H1 (cell line): ENCODE data around the gene PRKCH.

Source experiments
- CTBP2 ChIP-seq: IDR thresholded peaks from 2 replicates; pipeline ENCODE4 v1.7.0; 2011; ENCODE audit warnings: borderline replicate concordance, mild to moderate bottlenecking, moderate library complexity, mixed read lengths, low read length; ENCODE audit not compliant: insufficient read depth, insufficient read length
- E2F6 ChIP-seq: IDR thresholded peaks from 2 replicates; pipeline ENCODE4 v1.6.1; 2012; ENCODE audit warnings: inconsistent platforms
- GABPA ChIP-seq: IDR thresholded peaks from 2 replicates; pipeline ENCODE4 v1.6.1; 2011; ENCODE audit warnings: mild to moderate bottlenecking, low read length, moderate library complexity, borderline replicate concordance; ENCODE audit not compliant: insufficient read depth
- HDAC6 ChIP-seq: IDR thresholded peaks from one replicate; pipeline ENCODE4 v1.7.1; 2012; ENCODE audit warnings: low read depth, mild to moderate bottlenecking, inconsistent platforms, low read length, moderate library complexity
- JUND ChIP-seq: IDR thresholded peaks from 2 replicates; pipeline ENCODE4 v1.6.1; 2011; ENCODE audit warnings: mild to moderate bottlenecking, improper control_type of control experiment, low read length
- NANOG ChIP-seq: IDR thresholded peaks from 2 replicates; pipeline ENCODE4 v1.6.1; 2011; ENCODE audit warnings: low read length, low read depth, mild to moderate bottlenecking, inconsistent platforms; ENCODE audit not compliant: insufficient read depth, poor library complexity, severe bottlenecking
- POLR2A ChIP-seq, 2 experiments: IDR thresholded peaks; 1 replicate in 1 of 2; 2 replicates in 1 of 2; pipeline ENCODE4 v1.6.1; 2011; ENCODE audit warnings: low read depth in 2 of 2, low read length in 2 of 2, mild to moderate bottlenecking in 2 of 2; ENCODE audit errors: control extremely low read depth in 1 of 2
- POLR2AphosphoS5 ChIP-seq: IDR thresholded peaks from 2 replicates; pipeline ENCODE4 v1.6.1; 2011; ENCODE audit warnings: low read depth, low read length
- RAD21 ChIP-seq, 2 experiments: IDR thresholded peaks in 1 of 2; conservative IDR thresholded peaks in 1 of 2; 2 replicates each; pipeline ENCODE4 v1.6.1; 2011; ENCODE audit warnings: low read depth in 2 of 2, low read length in 2 of 2, improper control_type of control experiment in 1 of 2, inconsistent platforms in 1 of 2, mild to moderate bottlenecking in 1 of 2, moderate library complexity in 1 of 2
- RXRA ChIP-seq: IDR thresholded peaks from 2 replicates; pipeline ENCODE4 v1.6.1; 2011; ENCODE audit warnings: low read depth, mild to moderate bottlenecking, low read length, moderate library complexity; ENCODE audit not compliant: insufficient read depth
- SRF ChIP-seq: IDR thresholded peaks from 2 replicates; pipeline ENCODE4 v1.6.1; 2011; ENCODE audit warnings: mild to moderate bottlenecking, low read depth, low read length, moderate library complexity
- TEAD4 ChIP-seq: IDR thresholded peaks from 2 replicates; pipeline ENCODE4 v1.6.1; 2012; ENCODE audit warnings: low read depth, low read length, inconsistent platforms, mixed read lengths
- ZNF274 ChIP-seq: IDR thresholded peaks from 2 replicates; pipeline ENCODE4 v1.7.0; 2012; ENCODE audit warnings: low read length, borderline replicate concordance; ENCODE audit errors: extremely low read depth
- TF ChIP-seq, protein P1 (sequence below), 3 experiments: IDR thresholded peaks; 1 replicate in 2 of 3; 2 replicates in 1 of 3; pipeline versions ENCODE4 v1.5.1 to v1.6.1; 2011; ENCODE audit warnings: low read length in 3 of 3, mild to moderate bottlenecking in 3 of 3, inconsistent platforms in 2 of 3, low read depth in 1 of 3, moderate library complexity in 1 of 3; ENCODE audit not compliant: insufficient read depth in 1 of 3; ENCODE audit errors: control extremely low read depth in 1 of 3

- TF ChIP-seq E2F6 (no peak), CTBP2 (no peak), RXRA (no peak), RAD21 (IDR thresholded peaks at IDR 0.05 in 1 of 2, conservative IDR thresholded peaks at IDR 0.05 in 1 of 2; ENCODE audit: low read depth in 2 of 2, low read length in 2 of 2) (no peak), GABPA (no peak), TEAD4 (no peak), POLR2A (IDR thresholded peaks at IDR 0.05; ENCODE audit: control extremely low read depth in 1 of 2, low read depth in 2 of 2, low read length in 2 of 2) (no peak), ZNF274 (no peak), POLR2AphosphoS5 (no peak), HDAC6 (no peak), SRF (no peak), NANOG (no peak), JUND (no peak)
- TF ChIP-seq, protein P1, sequence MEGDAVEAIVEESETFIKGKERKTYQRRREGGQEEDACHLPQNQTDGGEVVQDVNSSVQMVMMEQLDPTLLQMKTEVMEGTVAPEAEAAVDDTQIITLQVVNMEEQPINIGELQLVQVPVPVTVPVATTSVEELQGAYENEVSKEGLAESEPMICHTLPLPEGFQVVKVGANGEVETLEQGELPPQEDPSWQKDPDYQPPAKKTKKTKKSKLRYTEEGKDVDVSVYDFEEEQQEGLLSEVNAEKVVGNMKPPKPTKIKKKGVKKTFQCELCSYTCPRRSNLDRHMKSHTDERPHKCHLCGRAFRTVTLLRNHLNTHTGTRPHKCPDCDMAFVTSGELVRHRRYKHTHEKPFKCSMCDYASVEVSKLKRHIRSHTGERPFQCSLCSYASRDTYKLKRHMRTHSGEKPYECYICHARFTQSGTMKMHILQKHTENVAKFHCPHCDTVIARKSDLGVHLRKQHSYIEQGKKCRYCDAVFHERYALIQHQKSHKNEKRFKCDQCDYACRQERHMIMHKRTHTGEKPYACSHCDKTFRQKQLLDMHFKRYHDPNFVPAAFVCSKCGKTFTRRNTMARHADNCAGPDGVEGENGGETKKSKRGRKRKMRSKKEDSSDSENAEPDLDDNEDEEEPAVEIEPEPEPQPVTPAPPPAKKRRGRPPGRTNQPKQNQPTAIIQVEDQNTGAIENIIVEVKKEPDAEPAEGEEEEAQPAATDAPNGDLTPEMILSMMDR (IDR thresholded peaks at IDR 0.05; ENCODE audit: control extremely low read depth in 1 of 3, insufficient read depth in 1 of 3, low read depth in 1 of 3, low read length in 3 of 3) = no peak
These were observed 22.1 kb downstream of the PRKCH start for GRCh38 chr14:61343471-61343870.
